HG03159 (cell line): ENCODE results near the gene TNS3.

Experiments used
- ATAC-seq: cut with Tn5 transposase; IDR thresholded peaks from one replicate; pipeline ENCODE4 v1.9.1; 2021; ENCODE audit warnings: mild to moderate bottlenecking, moderate library complexity; ENCODE audit not compliant: unreplicated experiment

TNS3 gene

GRCh38 chr7:47356261-47356660 lies 225.7 kb downstream of the TNS3 start:
- no peak for ATAC-seq

GRCh38 chr7:47355684-47356083 lies 226.2 kb downstream of the TNS3 start:
- no peak for ATAC-seq

GRCh38 chr7:47354831-47355541 lies 226.9 kb downstream of the TNS3 start:
- ATAC-seq, result no peak

- ATAC-seq, result no peak
Observed at GRCh38 chr7:47354071-47354470, 227.8 kb downstream of the TNS3 start.

GRCh38 chr7:47352394-47352968 lies 229.4 kb downstream of the TNS3 start:
- no peak for ATAC-seq

- no peak for ATAC-seq
Observed at GRCh38 chr7:47351233-47352154, 230.4 kb downstream of the TNS3 start.

- no peak for ATAC-seq
Observed at GRCh38 chr7:47350425-47350824, 231.5 kb downstream of the TNS3 start.

GRCh38 chr7:47349401-47349800 lies 232.5 kb downstream of the TNS3 start:
- no peak for ATAC-seq

GRCh38 chr7:47347816-47348385 lies 234.0 kb downstream of the TNS3 start:
- no peak for ATAC-seq

GRCh38 chr7:47347346-47347745 lies 234.6 kb downstream of the TNS3 start:
- ATAC-seq, result no peak

- no peak for ATAC-seq
Observed at GRCh38 chr7:47346377-47346914, 235.5 kb downstream of the TNS3 start.

GRCh38 chr7:47345857-47346298 lies 236.0 kb downstream of the TNS3 start:
- no peak for ATAC-seq

- no peak for ATAC-seq
Observed at GRCh38 chr7:47344171-47344955, 237.5 kb downstream of the TNS3 start.

GRCh38 chr7:47343061-47343455 lies 238.9 kb downstream of the TNS3 start:
- ATAC-seq, result no peak

- ATAC-seq, result no peak
Observed at GRCh38 chr7:47342296-47343060, 239.4 kb downstream of the TNS3 start.

- ATAC-seq, result no peak
Observed at GRCh38 chr7:47340517-47340916, 241.4 kb downstream of the TNS3 start.

GRCh38 chr7:47338026-47338425 lies 243.9 kb downstream of the TNS3 start:
- ATAC-seq, result no peak

- ATAC-seq, result no peak
Observed at GRCh38 chr7:47337531-47337930, 244.4 kb downstream of the TNS3 start.
